ENCODE measurements around the gene DNAJC18. TPM values are rescaled to one million over a fixed set of nuclear protein-coding genes. Genes with fewer than 3 reads are reported as not detected.

DNAJC18 gene
- total and polyA plus RNA-seq, 12 donors, result 3.4 to 21.1 (median 13.7) TPM

DNA sequence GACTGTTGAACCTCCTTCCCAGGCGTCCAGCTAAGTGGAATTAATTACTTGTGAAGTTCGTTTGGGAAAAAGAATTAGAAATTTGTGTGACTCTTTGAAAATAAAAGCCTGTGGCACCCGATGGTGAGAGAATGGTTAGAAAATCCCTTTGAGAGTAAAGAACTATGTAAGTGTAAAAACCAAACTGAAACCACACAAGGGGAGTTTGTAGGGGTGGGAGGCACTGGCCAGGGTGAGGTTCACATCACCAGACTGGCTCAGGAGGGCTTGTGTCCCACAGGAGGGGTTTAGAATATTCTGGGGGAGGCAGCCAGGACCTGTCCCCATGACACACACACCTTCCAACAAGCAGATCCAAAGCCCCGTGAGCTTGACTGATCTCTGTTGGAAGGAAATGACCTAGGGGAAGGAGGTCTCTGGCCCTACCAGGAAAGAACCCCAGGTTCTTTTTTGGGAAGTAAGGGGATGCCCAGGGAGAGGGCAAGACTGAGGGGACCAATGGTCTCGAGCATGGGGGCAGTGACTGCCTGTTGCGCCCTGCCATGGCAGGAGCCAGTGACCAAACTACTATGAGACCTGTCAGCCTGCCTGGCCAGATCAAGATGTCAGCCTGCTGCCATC is 39.7 kb downstream of the DNAJC18 start:
- H3K27ac ChIP-seq, result no peak overlapping the region
- no peak for DNase-seq
- intact Hi-C loops (cut with DNase I), result no loop called here
- whole genome bisulfite sequencing, 2 donors, result 87 to 91% methylated on average over 6 of the region's 6 CpGs
- TF ChIP-seq, protein P1, sequence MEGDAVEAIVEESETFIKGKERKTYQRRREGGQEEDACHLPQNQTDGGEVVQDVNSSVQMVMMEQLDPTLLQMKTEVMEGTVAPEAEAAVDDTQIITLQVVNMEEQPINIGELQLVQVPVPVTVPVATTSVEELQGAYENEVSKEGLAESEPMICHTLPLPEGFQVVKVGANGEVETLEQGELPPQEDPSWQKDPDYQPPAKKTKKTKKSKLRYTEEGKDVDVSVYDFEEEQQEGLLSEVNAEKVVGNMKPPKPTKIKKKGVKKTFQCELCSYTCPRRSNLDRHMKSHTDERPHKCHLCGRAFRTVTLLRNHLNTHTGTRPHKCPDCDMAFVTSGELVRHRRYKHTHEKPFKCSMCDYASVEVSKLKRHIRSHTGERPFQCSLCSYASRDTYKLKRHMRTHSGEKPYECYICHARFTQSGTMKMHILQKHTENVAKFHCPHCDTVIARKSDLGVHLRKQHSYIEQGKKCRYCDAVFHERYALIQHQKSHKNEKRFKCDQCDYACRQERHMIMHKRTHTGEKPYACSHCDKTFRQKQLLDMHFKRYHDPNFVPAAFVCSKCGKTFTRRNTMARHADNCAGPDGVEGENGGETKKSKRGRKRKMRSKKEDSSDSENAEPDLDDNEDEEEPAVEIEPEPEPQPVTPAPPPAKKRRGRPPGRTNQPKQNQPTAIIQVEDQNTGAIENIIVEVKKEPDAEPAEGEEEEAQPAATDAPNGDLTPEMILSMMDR (IDR thresholded peaks at IDR 0.05), result no peak
- no peak for ATAC-seq
- peaks cover 0 to 22% (median 0%) of the 10 kb centered on the region in 9 donors for H3K36me3 ChIP-seq
- peaks cover 9 to 52% (median 39%) of the 10 kb centered on the region in 9 donors for H3K4me1 ChIP-seq
- H3K27me3 ChIP-seq, result peaks cover 0 to 5% (median 0%) of the 10 kb centered on the region in 7 donors
- no peaks in the 10 kb centered on the region for H3K9me3 ChIP-seq
- H3K4me3 ChIP-seq, result no peak overlapping the region

DNA sequence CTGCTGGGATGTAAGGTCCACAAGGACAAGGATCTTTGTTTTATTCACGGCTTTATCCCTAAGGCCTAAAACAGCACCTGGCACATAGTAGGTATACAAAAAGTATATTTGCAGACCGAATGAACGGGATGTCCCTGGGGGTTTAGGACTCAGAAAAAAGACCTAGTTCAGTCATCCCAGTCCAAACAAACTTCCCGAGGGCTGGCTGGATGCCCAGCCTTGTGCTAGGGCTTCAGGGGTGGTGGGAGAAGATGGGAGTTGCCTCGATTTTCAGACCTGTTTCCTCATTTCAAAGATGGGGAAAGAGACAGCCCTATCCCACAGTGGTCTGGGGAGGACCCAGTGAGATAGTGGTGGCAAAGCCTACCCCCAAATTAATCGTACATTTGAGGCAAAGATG is 41.4 kb downstream of the DNAJC18 start:
- TF ChIP-seq, protein P1 (IDR thresholded peaks at IDR 0.05), result no peak
- no peak for DNase-seq
- intact Hi-C loops (cut with DNase I), result no loop called here

DNA sequence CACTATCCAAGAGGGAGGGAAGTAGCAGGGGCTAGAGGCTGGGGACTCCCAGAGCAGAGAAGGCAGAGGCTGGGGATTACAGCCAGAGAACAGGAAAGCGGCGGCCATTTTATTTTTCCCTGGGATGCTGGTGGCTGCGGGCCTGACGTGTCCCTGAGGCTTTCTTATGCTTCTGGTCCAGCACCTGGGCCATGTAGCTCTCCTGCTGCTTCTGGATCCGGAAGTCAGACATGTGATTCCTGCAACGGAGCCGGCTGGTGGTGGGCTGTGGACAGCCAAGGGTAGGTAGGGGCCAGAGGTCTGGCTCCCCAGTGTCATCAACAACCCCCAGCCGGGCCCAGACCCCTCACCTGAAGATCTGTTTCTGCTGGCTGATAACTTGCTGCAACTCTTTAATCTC is 42.6 kb downstream of the DNAJC18 start:
- Histone ChIP-seq H3K36me3 (peaks cover 0 to 28% (median 0%) of the 10 kb centered on the region in 9 donors), H3K4me3 (no peak overlapping the region), H3K4me1 (peaks cover 4 to 61% (median 50%) of the 10 kb centered on the region in 9 donors), H3K27ac (peak overlapping the region in 9 of 10 donors; percentile 26 to 97 (median 94)), H3K27me3 (peaks cover 0 to 34% (median 0%) of the 10 kb centered on the region in 7 donors), H3K9me3 (no peaks in the 10 kb centered on the region)
- 65 to 68% methylated on average over 8 of the region's 8 CpGs for WGBS, 2 donors
- ATAC-seq, result no peak
- TF ChIP-seq, protein P1 (IDR thresholded peaks at IDR 0.05), result no peak
- intact Hi-C loops (cut with DNase I), result no loop called here
- no peak for DNase-seq

More for the DNA sequence above, 41.4 kb downstream of the DNAJC18 start:
- Histone ChIP-seq H3K4me3 (no peak overlapping the region), H3K4me1 (peaks cover 3 to 56% (median 41%) of the 10 kb centered on the region in 9 donors), H3K36me3 (peaks cover 0 to 22% (median 0%) of the 10 kb centered on the region in 9 donors), H3K27ac (peak overlapping the region in 1 of 10 donors; percentile 89), H3K9me3 (no peaks in the 10 kb centered on the region), H3K27me3 (peaks cover 0 to 22% (median 0%) of the 10 kb centered on the region in 7 donors)
- WGBS, 2 donors, result 42 to 43% methylated on average over 6 of the region's 6 CpGs
- ATAC-seq, result no peak

DNA sequence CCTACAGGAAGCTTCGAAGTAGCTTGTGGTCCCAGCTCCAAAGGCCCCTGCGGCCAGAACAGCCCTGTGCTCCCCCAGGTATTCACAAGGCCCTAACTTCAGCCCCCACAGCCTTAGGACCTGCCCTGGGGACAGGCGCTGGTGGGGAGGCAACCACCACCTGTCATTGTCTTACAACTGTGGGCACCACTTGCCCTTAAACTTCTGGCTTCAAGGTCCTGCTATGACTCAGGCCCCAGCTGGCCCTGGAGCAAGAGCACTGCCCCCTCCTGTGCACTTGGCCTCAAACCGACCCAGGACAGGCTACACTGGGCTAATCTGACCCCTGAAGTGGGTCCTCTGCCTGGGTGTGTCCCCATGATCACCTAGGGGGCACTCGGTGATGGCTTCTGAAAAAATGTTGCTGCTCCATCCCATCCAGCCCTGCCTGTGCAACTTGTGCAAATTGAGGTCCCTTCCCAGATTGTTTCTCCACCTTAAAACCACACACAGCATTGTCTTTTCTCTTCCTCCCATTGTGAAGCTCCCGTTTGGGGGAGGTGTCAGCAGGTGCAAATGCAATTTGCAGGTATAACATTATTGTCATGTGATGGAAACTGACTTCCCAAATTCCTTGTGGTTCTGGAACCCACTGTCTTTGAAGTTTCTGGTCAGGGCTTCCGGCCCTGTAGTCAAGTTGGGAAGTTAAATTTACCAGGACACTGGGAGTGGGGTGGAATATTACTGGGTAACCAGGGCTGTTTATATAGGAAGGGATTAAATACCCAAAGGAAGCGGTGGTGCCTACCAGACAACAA is 43.3 kb downstream of the DNAJC18 start:
- peak overlapping the region; percentile 80 to 97 (median 93) for H3K27ac ChIP-seq
- no peaks in the 10 kb centered on the region for H3K9me3 ChIP-seq
- ATAC-seq (peak in 7 of 8 donors; percentile 8 to 51 (median 35)), DNase-seq (no peak)
- peaks cover 7 to 68% (median 57%) of the 10 kb centered on the region in 9 donors for H3K4me1 ChIP-seq
- WGBS, 2 donors, result 58 to 60% methylated on average over 8 of the region's 8 CpGs
- H3K4me3 ChIP-seq, result peak overlapping the region in 8 of 10 donors; percentile 55 to 80 (median 70)
- H3K27me3 ChIP-seq, result peaks cover 0 to 35% (median 0%) of the 10 kb centered on the region in 7 donors
- H3K36me3 ChIP-seq, result peaks cover 0 to 23% (median 0%) of the 10 kb centered on the region in 9 donors
- intact Hi-C loops (cut with DNase I), result no loop called here
- TF ChIP-seq, protein P1 (IDR thresholded peaks at IDR 0.05), result peak in 1 of 9 donors; percentile 20
